Ishikawa (cell line): Measurements from ENCODE around the gene LAMA3.

Source experiments
- CEBPB ChIP-seq: IDR thresholded peaks from 2 replicates; pipeline ENCODE4 v1.6.1; 2012
- CREB1 ChIP-seq: IDR thresholded peaks from 2 replicates; pipeline ENCODE4 v1.6.1; 2012; ENCODE audit warnings: low read depth
- EGR1 ChIP-seq: IDR thresholded peaks from 2 replicates; pipeline ENCODE4 v1.6.1; 2012
- EP300 ChIP-seq: IDR thresholded peaks from 2 replicates; pipeline ENCODE4 v1.6.1; 2012; ENCODE audit warnings: borderline replicate concordance
- FOXM1 ChIP-seq: IDR thresholded peaks from 2 replicates; pipeline ENCODE4 v1.6.1; 2012; ENCODE audit warnings: low read depth, borderline replicate concordance
- MAX ChIP-seq: IDR thresholded peaks from 2 replicates; pipeline ENCODE4 v1.6.1; 2012
- NFIC ChIP-seq: IDR thresholded peaks from 2 replicates; pipeline ENCODE4 v1.6.1; 2012
- RAD21 ChIP-seq: IDR thresholded peaks from 2 replicates; pipeline ENCODE4 v1.6.1; 2012; ENCODE audit warnings: low read depth
- TAF1 ChIP-seq: IDR thresholded peaks from 2 replicates; pipeline ENCODE4 v1.6.1; 2012; ENCODE audit warnings: low read depth, mild to moderate bottlenecking
- TCF12 ChIP-seq: IDR thresholded peaks from 2 replicates; pipeline ENCODE4 v1.6.1; 2012; ENCODE audit warnings: low read depth
- TEAD4 ChIP-seq: IDR thresholded peaks from 2 replicates; pipeline ENCODE4 v1.6.1; 2012
- YY1 ChIP-seq: IDR thresholded peaks from 2 replicates; pipeline ENCODE4 v1.6.1; 2012; ENCODE audit warnings: low read depth
- ZBTB7A ChIP-seq: IDR thresholded peaks from 2 replicates; pipeline ENCODE4 v1.6.1; 2012; ENCODE audit warnings: low read depth
- TF ChIP-seq, protein P1 (sequence below): IDR thresholded peaks from 2 replicates; pipeline ENCODE4 v1.6.1; 2012; ENCODE audit warnings: low read depth, mild to moderate bottlenecking
- TF ChIP-seq, protein P2 (sequence below): IDR thresholded peaks from 2 replicates; pipeline ENCODE4 v1.6.1; 2012

Gene LAMA3

DNA sequence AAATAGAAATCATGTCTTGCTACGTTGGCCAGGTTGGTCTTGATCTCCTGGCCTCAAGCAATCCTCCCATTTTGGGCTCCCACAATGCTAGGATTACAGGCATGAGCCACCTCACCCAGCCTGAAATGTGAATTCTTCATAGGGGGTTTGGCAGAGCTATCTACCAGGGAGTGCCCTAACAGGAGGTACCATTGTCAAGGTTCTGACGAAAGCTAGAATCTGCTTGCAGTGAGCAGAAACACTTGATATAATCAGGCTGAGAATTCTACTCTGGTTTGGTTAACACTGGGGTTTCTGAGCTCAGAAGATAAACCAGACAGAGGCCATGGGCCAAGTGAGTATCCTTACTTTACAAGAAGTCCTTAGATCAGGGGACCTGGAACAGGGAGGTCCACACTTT, 7.2 kb upstream of the LAMA3 start:
- no peak for TF ChIP-seq ZBTB7A
- no peak for TF ChIP-seq CEBPB
- no peak for TF ChIP-seq NFIC
- no peak for TF ChIP-seq YY1
- no peak for TF ChIP-seq FOXM1
- TF ChIP-seq RAD21 = no peak

DNA sequence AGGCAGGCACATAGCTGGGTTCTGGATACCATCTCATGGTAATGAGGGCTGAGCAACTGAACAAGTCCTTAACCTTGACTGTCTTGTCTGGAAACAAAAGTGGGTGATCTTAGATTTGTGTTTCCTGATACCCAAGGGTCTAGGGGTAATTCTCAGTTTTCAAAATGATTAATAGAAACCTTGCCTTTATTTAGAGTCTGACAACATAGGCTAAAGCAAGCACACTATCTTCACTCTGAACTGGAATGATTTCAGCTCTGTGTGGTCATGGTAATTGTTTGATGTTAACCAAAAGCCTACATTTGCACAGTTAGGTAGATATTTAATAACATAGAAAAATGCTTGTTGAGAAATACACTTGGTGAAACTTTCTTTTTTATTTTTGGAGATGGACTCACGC, 6.8 kb upstream of the LAMA3 start:
- TF ChIP-seq FOXM1 (no peak), RAD21 (no peak), ZBTB7A (no peak), CREB1 (no peak), YY1 (no peak), EGR1 (no peak)
- TF ChIP-seq, protein P1, sequence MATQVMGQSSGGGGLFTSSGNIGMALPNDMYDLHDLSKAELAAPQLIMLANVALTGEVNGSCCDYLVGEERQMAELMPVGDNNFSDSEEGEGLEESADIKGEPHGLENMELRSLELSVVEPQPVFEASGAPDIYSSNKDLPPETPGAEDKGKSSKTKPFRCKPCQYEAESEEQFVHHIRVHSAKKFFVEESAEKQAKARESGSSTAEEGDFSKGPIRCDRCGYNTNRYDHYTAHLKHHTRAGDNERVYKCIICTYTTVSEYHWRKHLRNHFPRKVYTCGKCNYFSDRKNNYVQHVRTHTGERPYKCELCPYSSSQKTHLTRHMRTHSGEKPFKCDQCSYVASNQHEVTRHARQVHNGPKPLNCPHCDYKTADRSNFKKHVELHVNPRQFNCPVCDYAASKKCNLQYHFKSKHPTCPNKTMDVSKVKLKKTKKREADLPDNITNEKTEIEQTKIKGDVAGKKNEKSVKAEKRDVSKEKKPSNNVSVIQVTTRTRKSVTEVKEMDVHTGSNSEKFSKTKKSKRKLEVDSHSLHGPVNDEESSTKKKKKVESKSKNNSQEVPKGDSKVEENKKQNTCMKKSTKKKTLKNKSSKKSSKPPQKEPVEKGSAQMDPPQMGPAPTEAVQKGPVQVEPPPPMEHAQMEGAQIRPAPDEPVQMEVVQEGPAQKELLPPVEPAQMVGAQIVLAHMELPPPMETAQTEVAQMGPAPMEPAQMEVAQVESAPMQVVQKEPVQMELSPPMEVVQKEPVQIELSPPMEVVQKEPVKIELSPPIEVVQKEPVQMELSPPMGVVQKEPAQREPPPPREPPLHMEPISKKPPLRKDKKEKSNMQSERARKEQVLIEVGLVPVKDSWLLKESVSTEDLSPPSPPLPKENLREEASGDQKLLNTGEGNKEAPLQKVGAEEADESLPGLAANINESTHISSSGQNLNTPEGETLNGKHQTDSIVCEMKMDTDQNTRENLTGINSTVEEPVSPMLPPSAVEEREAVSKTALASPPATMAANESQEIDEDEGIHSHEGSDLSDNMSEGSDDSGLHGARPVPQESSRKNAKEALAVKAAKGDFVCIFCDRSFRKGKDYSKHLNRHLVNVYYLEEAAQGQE = no peak

GRCh38 chr18:23683155-23683554, 6.1 kb upstream of the LAMA3 start:
- TF ChIP-seq, protein P2, sequence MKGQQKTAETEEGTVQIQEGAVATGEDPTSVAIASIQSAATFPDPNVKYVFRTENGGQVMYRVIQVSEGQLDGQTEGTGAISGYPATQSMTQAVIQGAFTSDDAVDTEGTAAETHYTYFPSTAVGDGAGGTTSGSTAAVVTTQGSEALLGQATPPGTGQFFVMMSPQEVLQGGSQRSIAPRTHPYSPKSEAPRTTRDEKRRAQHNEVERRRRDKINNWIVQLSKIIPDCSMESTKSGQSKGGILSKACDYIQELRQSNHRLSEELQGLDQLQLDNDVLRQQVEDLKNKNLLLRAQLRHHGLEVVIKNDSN = no peak

GRCh38 chr18:23683671-23684070, 5.6 kb upstream of the LAMA3 start:
- TF ChIP-seq RAD21 (no peak), CREB1 (no peak), MAX (peak; percentile 29; the same call in 1 of the 2 replicates), EP300 (no peak), EGR1 (no peak)
- TF ChIP-seq, protein P2 = no peak

DNA sequence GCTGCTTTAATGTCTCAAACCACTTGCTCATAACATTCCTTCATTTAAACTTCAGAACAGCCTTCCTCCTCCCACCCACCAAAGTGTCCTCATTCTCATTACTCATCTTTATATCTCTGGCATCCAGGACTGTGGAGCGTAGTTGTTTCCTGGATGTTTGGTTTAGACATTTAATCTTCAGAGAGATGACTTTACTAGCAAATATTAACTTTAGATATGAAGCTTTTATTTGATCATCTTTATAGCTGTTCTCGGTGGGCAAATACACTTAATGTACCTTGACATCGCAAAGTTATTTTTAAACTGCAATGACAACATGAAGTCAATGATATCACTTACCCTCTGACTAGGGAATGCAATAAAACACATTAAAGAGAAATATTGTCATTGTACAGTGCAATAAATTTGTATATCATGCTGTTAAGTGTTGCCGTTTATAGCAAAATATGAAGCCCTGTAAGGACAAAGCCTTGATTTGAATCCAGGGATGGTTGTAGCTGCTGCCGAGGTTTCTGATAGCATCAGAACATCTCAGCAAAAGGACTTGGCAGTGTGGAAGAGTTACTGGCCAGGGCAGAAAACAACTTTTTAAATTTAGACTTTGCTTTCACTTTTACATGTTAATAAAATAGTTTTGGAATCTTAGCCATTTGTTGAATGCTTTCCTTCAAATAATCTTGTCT, 4.6 kb upstream of the LAMA3 start:
- TF ChIP-seq ZBTB7A (no peak), YY1 (no peak), EP300 (no peak), CREB1 (no peak), RAD21 (no peak), EGR1 (no peak), TAF1 (no peak), MAX (no peak), CEBPB (no peak)
- TF ChIP-seq, protein P1 = no peak

- no peak for TF ChIP-seq CREB1
These were observed 725 bp upstream of the LAMA3 start for GRCh38 chr18:23688528-23688927.

- TF ChIP-seq CREB1 = no peak
- no peak for TF ChIP-seq RAD21
- TF ChIP-seq CEBPB = no peak
- no peak for TF ChIP-seq TEAD4
- no peak for TF ChIP-seq MAX
- TF ChIP-seq, protein P1 = no peak
- no peak for TF ChIP-seq NFIC
- no peak; the same call in 1 of the 2 replicates for TF ChIP-seq ZBTB7A
- TF ChIP-seq EGR1 = no peak
- TF ChIP-seq FOXM1 = no peak
- TF ChIP-seq, protein P2 = no peak
- no peak for TF ChIP-seq YY1
- TF ChIP-seq EP300 = no peak
- no peak for TF ChIP-seq TCF12
- no peak for TF ChIP-seq TAF1
These were observed 607 bp downstream of the LAMA3 start for GRCh38 chr18:23689616-23690504.
